ENCODE data around the gene CREG1. TPM values are rescaled to one million over a fixed set of nuclear protein-coding genes. Genes with fewer than 3 reads are reported as not detected.

The CREG1 gene
- total RNA-seq, 2 experiments from 2014 or later, result 45.9 to 52.2 TPM

DNA sequence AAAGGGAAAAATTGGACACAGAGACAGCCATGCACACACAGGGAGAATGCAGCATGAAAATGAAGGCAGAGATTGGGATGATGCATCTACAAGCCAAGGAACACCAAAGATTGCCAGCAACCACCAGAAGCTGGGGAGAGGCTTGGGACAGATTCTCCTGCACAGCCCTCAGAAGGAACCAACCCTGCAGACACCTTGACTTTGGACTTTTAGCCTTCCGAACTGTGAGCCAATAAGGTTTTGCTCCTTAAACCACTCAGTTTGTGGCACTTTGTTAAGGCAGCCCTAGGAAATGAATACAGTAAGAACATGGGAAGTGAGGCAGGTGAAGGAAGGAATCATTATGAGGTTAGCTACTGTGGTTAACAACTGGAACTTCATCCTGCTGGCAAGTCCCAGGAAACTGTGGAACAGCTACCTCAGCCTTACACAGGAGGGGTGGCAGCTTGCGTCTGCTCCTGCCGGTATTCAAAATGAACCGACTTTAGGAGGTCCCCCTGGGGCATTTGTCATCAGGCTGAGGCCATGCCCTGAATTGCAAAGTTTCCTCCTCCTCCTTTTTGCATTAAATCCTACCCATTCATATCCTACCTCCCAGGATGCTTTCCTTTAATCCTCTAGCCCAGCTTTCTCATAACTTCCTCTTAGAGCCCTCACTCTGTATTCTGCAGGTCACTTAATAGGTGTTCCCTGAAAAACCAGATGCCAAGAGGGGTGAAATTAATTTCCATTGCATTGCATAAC lies 50.7 kb downstream of the CREG1 start:
- DNase-seq (ENCODE audit: low spot score), result no peak
- H3K4me3 ChIP-seq (ENCODE audit: low read depth, low read length, poor library complexity, severe bottlenecking), result no peak overlapping the region
- H3K27ac ChIP-seq (ENCODE audit: low read depth, low read length, poor library complexity, severe bottlenecking), result no peak overlapping the region
- no peaks in the 10 kb centered on the region for H3K9me3 ChIP-seq (ENCODE audit: low read length)
- no peak for TF ChIP-seq EZH2phosphoT487 (IDR thresholded peaks at IDR 0.05; ENCODE audit: borderline replicate concordance, low read depth, low read length)
- TF ChIP-seq, protein P1, sequence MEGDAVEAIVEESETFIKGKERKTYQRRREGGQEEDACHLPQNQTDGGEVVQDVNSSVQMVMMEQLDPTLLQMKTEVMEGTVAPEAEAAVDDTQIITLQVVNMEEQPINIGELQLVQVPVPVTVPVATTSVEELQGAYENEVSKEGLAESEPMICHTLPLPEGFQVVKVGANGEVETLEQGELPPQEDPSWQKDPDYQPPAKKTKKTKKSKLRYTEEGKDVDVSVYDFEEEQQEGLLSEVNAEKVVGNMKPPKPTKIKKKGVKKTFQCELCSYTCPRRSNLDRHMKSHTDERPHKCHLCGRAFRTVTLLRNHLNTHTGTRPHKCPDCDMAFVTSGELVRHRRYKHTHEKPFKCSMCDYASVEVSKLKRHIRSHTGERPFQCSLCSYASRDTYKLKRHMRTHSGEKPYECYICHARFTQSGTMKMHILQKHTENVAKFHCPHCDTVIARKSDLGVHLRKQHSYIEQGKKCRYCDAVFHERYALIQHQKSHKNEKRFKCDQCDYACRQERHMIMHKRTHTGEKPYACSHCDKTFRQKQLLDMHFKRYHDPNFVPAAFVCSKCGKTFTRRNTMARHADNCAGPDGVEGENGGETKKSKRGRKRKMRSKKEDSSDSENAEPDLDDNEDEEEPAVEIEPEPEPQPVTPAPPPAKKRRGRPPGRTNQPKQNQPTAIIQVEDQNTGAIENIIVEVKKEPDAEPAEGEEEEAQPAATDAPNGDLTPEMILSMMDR (conservative IDR thresholded peaks at IDR 0.05; ENCODE audit: low read length), result no peak
- H3K79me2 ChIP-seq (ENCODE audit: insufficient read depth, low read depth, low read length), result no peaks in the 10 kb centered on the region
- peak overlapping the region; percentile 95; the same call in 1 of the 2 replicates for H2AFZ ChIP-seq (ENCODE audit: low read length)
- no peaks in the 10 kb centered on the region for H3K36me3 ChIP-seq (ENCODE audit: insufficient read depth, low read length)
- no peak overlapping the region for H3K4me2 ChIP-seq (ENCODE audit: low read length)
- no peaks in the 10 kb centered on the region for H3K9me2 ChIP-seq (ENCODE audit: insufficient read depth, low read length)
- intact Hi-C loops (cut with micrococcal nuclease; ENCODE audit: unreplicated experiment), result no loop called here
- CTCF ChIA-PET (ENCODE audit: unreplicated experiment), result interaction anchor here (0.9 kb wide), 1 partner anchor 30 kb away, joined by 3 read pairs; no protein-coding TSS in a partner anchor
- H3K4me1 ChIP-seq (ENCODE audit: insufficient read depth, low read length, poor library complexity, severe bottlenecking), result peaks cover 54% of the 10 kb centered on the region
- no TSS peak for BruUV-seq (replicated peaks)
- POLR2A ChIA-PET, result interaction anchor here (1.0 to 1.7 kb wide), 3 partner anchors 16 to 56 kb away, joined by 3 to 4 read pairs (median 3); no protein-coding TSS in a partner anchor
- no peaks in the 10 kb centered on the region for H4K20me1 ChIP-seq (ENCODE audit: insufficient read depth, low read length)

DNA sequence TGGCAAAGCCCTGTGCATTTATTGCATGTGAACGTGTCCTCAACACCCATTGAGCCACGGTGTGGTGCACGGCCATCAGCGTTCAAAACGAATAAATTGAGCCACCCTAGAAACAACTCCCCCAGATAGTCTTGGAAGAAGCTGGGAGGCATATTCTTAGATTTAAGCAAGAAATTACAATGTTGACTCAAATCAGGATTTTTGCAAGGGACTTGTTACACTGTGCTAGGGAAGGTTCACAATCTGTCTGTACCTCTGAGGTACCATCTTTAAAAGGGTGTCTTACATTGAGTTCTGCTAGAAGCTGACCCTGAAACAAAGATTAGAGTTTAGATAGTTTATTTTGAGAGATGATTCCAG lies 51.4 kb downstream of the CREG1 start:
- ChIA-PET CTCF (ENCODE audit: unreplicated experiment) (interaction anchor here (0.9 kb wide), 1 partner anchor 31 kb away, joined by 3 read pairs; no protein-coding TSS in a partner anchor), POLR2A (interaction anchor here (0.8 to 3.9 kb wide), 5 partner anchors 13 to 55 kb away, joined by 3 to 30 read pairs (median 4); no protein-coding TSS in a partner anchor)
- Histone ChIP-seq H3K9me3 (ENCODE audit: low read length) (no peaks in the 10 kb centered on the region), H3K36me3 (ENCODE audit: insufficient read depth, low read length) (no peaks in the 10 kb centered on the region), H2AFZ (ENCODE audit: low read length) (peak overlapping the region; percentile 95; the same call in 1 of the 2 replicates), H3K9me2 (ENCODE audit: insufficient read depth, low read length) (no peaks in the 10 kb centered on the region), H3K4me2 (ENCODE audit: low read length) (peak overlapping the region; percentile 74), H3K79me2 (ENCODE audit: insufficient read depth, low read depth, low read length) (no peaks in the 10 kb centered on the region), H4K20me1 (ENCODE audit: insufficient read depth, low read length) (no peaks in the 10 kb centered on the region), H3K4me1 (ENCODE audit: insufficient read depth, low read length, poor library complexity, severe bottlenecking) (peaks cover 58% of the 10 kb centered on the region), H3K27ac (ENCODE audit: low read depth, low read length, poor library complexity, severe bottlenecking) (no peak overlapping the region), H3K4me3 (ENCODE audit: low read depth, low read length, poor library complexity, severe bottlenecking) (peak overlapping the region; percentile 29)
- DNase-seq (ENCODE audit: low spot score), result no peak
- intact Hi-C loops (cut with micrococcal nuclease; ENCODE audit: unreplicated experiment), result no loop called here
- no TSS peak for BruUV-seq (replicated peaks)
- TF ChIP-seq, protein P1 (conservative IDR thresholded peaks at IDR 0.05; ENCODE audit: low read length), result peak; percentile 45; the same call in 1 of the 2 replicates
- no peak for TF ChIP-seq EZH2phosphoT487 (IDR thresholded peaks at IDR 0.05; ENCODE audit: borderline replicate concordance, low read depth, low read length)
